GM19468 (cell line): ENCODE measurements around the gene PELO.

Experiments
- ATAC-seq: cut with Tn5 transposase; IDR thresholded peaks from one replicate; pipeline ENCODE4 v1.9.1; 2021; ENCODE audit warnings: mild to moderate bottlenecking, moderate library complexity, moderate number of reproducible peaks; ENCODE audit not compliant: unreplicated experiment; ENCODE audit errors: extremely low read depth

PELO gene

DNA sequence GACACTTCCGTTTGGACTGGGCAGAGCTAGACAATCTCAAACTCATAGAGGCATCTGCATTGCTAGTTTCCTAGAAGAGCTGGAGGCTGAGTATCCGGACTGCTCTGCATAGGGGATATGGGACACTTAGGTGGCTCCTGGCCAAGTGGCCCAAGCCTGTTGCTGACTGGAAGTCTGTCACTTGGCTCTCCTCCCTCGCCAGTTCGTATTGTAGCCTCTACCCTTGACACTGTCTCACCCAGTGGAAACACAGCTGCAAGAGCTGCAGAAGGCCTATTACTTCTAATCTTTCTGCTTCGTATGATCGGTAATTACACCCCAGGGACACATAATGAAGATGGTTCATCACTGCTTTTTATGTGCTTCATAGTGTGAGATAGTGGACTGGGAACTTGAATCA is 34.7 kb downstream of the PELO start:
- ATAC-seq = no peak

DNA sequence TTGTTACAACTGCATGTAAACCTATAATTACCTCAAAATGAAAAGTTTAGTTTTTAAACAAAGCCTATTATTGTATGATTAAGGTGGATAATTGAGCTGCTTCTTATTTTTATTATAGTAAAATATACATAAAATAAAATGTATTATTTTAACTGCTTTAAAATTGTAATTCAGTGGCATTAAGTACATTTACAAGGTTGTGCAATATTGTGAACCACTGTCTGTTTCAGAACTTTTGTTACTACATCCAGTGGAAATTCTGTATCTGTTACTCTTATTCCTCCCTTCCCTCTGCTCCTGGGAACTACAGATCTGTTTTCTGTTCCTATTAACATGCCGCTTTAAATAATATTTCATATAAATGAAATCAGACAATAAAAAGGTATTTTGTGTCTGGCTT is 37.1 kb downstream of the PELO start:
- no peak for ATAC-seq

DNA sequence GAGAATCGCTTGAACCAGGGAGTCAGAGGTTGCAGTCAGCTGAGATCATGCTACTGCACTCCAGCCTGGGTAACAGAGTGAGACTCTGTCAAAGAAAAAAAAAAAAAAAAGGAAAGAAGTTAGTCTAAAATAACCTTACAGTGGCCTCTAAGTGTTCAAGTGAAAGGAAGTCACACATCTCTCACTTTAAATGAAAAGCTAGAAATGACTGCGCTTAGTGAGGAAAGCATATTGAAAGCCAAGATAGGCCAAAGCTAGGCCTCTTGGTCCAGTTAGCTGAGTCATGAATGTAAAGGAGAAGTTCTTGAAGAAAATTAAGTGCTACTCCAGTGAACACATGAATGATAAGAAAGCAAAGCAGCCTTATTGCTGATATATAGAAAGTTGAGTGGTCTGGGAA is 38.1 kb downstream of the PELO start:
- peak; percentile 80 for ATAC-seq

DNA sequence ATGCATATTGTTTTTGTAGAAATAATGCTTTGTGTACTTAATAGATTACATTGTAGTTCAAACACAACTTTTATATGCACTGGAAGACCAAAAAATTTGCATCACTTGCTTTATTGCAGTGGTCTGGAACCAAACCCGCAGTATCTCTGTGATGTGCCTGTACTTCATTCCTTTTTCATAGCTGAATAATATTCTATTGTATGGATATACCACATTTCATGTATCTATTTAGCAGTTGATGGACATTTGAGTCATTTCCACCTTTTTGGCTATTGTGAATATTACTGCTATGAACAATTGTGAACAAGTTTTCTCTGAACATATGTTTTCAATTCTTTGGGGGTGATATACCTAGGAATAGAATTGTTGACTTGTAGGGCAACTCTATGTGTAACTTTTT is 40.1 kb downstream of the PELO start:
- no peak for ATAC-seq

DNA sequence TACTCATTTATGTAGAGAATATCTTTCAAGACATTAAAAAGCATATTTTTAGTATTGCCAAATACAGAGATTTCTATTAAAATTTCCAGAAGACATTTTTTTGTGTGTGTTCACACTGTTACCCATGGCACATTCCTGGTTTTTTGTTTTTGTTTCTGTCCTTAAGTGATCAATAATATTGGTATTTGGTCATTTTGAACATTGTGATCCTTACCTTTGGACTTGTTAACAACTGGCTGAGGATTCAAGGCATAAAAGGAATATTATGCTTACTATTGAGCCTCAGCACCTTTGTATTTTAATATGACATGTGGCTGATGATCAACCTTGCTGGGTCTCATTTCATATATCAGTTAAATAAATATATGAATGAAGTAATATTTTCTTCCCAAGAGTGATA is 41.9 kb downstream of the PELO start:
- no peak for ATAC-seq

DNA sequence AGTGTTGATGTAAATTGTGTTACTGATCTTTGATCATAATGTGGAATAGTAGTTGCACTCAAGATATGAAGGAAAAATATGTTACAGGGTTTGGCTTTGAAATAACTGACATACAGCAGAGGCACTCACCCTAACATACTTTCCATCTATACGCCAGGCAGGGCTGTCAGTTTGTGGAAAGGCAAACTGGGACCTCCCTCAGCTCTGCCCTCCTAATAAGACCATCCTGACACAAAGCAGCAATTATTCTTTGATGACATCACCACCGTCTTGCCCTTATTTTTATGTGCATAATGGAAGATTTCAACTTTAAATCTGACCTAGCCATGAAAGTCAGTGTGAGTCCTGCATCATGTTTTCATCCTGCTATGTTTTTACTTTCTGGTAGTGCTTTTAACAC is 42.9 kb downstream of the PELO start:
- ATAC-seq = no peak

DNA sequence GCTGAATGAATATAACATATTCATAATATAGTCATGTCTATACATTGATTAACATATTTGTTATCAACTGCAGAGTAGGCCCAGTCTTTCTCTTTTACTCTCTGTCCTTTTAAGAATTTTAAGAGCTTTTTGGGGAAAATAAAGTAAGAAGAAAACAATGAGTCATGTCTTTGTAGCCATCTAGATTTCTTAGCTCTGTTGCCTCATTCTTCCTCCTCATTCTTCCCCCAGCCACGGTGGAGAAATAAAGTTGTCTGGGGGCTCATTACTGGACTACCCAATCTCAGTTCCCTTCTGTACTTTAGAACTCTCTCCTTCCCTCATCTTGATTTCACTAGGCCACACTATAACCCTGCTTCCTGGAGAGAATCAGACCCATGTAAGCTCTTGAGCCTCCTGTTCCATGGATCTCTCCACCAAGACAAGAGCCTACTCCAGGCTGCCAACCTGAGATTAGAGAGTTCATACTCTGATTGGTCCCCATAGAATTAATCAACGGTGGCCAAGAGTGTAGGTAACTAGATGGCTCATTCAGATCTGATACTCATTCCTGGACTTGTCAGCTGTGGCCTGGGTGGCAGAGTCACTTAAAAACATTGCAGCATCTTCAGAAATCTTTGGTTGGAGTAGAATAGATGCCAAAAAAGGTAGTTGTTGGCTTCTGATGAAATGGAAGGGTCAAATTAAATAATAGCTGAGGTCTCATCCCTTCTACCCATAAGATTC is 44.2 kb downstream of the PELO start:
- ATAC-seq = no peak

DNA sequence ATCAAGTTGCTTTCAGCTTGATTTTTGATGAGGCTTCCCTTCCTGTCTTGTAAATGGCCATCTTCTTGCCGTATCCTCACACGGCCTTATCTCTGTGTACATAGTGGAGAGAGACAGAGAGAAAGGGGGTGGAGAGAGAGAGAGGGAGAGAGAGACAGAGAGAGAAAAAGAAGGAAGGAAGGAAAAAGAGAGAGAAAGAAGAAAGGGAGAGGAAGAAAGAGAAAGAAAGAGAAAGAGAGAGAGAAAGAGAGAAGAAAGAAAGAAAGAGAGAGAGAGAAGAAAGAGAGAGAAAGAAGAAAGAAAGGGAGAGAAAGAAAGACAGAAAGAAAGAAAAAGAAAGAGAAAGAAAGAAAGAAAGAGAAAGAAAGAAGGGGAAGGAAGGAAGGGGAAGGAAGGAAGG is 46.6 kb downstream of the PELO start:
- no peak for ATAC-seq

DNA sequence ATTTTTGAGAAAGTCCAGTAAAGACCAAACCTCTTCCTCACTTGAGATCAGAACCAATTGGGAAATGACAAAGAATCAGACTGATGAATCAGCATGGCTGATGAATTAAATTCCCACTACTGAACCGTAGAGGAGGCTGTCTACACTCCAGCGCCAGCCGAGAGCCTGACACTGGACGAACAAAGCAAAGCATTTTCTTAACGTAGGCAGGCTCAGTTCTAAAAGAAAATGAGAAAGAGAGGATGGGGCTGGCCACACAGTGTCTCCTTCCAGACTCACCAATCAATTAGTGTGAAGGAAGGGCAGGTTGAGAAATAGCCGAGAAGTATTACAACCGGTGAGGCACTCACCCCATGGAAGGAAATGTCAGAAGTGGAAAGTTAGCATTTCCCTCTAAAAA is 49.4 kb downstream of the PELO start:
- ATAC-seq = no peak
